Measurements from ENCODE around the gene TMPRSS13.
A peak's percentile ranks its signal among the peaks of the same experiment; 100 is the strongest.
"Not testable (repeated sequence)": the region's sequence is repeated elsewhere in the genome, so short reads cannot be mapped to it uniquely, and the experiment has no call there.

TMPRSS13 gene

DNA sequence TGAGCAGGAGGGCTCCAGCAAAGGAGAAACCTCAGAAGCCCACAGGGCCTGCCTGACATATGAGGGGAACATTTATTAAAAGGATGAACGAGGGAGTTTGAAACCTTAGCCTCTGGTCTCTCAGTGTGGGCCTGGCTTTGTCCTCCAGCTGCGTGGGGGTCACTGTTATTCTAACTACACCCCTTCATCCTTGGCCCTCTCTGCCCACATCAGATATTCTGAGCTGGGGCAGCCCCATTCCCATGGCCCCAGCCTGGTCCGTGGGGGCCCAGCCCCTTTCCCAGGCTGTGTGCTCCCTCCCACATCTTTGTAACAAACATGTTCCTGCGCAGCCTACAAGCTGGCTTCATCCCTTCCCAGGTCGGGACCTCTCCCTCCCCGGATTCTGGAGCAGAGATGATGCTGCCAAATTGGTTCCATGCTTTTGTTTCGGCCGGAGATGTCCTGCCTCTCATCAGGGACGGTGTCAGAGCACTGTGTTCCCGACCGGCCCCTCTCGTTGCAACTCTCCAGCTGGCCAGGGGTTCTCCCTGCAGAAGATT is 56.7 kb downstream of the TMPRSS13 start:
- peak; percentile 47 for DNase-seq (ENCODE audit: low spot score)

DNA sequence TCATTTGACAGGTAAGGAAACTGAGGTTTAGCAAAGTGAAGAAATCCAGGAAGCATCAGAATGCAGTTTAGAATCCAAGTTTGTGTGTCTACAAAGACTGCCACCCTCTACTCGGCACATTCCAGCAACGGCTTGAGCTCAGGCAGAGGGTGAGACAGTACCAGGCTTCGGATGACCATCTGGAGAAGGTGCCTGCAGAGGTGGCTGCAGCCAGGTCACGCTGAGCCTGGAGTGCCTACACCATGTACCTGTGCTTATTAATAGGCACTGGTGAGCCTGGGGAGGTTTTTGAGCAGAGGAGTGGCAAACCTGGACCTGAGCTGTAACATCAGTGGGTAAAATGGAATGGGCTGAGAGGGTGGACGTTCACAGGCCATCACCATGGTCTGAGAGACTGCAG is 57.4 kb downstream of the TMPRSS13 start:
- peak; percentile 40 for DNase-seq (ENCODE audit: low spot score)

- DNase-seq (ENCODE audit: low spot score), result no peak
Observed at GRCh38 chr11:117871160-117871559, 58.0 kb downstream of the TMPRSS13 start.

- peak; percentile 66 for DNase-seq (ENCODE audit: low spot score)
Observed at GRCh38 chr11:117870103-117870952, 58.9 kb downstream of the TMPRSS13 start.

- peak; percentile 40 for DNase-seq (ENCODE audit: low spot score)
Observed at GRCh38 chr11:117869604-117870003, 59.6 kb downstream of the TMPRSS13 start.

GRCh38 chr11:117868815-117869561 is 60.2 kb downstream of the TMPRSS13 start:
- DNase-seq (ENCODE audit: low spot score), result peak; percentile 51

DNA sequence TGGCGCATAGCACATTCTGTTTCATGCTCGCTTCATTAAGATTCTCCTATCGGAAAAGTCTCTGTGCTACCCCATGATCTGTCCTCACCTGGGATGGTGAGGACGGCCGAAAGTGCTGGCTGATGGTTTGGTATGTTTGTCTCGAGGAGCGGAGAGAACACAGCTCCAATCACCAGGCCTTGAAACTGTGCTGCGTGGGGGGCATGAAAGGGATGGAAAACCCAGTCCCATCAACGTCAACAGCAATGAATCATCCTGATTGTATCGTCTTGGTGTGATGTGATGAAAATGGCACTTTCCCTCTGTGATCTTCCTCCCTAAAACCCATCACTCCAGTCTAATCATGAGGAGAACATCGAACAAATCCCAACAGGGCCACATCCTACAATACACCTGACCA is 61.1 kb downstream of the TMPRSS13 start:
- DNase-seq (ENCODE audit: low spot score), result no peak

GRCh38 chr11:117866526-117866925 is 62.7 kb downstream of the TMPRSS13 start:
- peak; percentile 52 for DNase-seq (ENCODE audit: low spot score)

GRCh38 chr11:117865546-117865945 is 63.7 kb downstream of the TMPRSS13 start:
- DNase-seq (ENCODE audit: low spot score), result not testable (repeated sequence)

- no peak for DNase-seq (ENCODE audit: low spot score)
Observed at GRCh38 chr11:117863383-117863782, 65.8 kb downstream of the TMPRSS13 start.

GRCh38 chr11:117862753-117863152 is 66.4 kb downstream of the TMPRSS13 start:
- peak; percentile 37 for DNase-seq (ENCODE audit: low spot score)

DNA sequence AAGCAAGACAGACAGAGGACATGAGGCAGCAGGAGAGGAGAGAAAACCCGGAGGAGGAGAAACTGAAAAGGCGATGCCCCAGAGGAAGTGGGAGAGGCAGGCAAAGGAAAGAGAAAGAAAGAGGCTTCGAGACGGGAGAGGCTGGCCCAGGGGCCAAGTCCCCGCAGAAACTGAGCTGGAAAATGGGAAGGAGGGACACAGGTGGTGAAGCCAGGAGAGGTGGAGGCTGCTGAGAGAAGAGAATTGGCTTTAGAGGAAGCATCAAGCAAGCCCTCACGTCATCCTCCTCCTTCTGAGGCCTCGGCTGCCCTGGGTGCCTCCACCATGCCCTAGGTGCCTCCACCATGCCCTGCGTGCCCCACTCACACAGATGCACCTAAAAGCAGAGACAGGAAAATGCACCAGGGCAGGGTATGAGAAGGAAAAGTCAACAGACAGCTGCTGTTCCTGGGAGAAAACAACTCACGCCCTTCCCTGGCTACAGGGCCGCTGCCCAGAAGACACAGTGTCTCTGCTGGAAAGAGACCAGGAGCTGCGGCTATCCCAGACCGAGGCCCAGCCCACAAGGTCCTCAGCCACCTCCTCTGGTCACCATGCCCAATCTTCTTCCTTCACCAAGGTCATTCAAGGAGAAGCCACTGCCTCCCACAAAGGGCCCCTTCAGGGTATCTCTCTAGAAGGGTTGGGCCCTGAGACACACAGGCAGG is 67.0 kb downstream of the TMPRSS13 start:
- DNase-seq (ENCODE audit: low spot score), result peak; percentile 63

DNA sequence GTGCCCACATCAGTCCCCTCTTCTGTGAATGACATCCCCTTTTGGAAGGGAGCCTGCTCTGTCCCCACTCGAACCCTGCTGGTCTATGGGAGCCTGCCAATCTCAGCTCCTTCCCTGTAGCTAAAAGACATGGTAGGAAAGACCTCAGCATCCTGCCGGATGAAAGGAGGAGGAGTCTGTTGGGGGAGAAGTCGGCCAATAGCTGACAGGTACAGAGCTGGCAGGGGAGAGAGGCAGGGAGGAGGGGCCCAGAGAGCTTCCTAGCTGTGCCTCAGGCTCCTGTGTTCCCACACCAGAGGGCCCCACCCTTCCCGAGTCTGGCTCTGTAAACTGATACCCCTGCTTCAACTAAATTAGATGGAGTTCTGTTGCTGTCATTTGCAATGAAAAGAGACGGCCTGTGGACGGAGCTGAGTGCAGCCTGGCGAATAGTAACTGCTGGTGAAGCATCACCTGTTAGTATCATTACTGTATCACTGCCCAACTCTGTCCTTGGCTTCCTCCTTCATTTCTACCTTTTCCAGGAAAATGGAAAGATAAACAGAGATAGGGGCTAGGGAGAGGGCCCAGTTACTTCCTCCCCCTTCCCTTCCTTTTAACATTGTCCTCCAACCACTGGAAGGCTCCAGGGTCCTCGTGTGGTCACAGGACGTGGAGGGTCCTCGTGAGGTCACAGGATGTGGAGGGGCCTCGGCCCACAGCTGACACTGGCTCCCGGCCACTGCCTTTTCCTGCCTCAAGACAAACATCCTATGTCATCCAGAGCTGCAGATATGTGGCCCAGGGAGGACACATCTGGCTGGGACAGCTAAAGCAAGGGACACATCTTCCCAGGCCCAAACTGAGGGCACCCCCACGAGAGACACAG is 67.8 kb downstream of the TMPRSS13 start:
- DNase-seq (ENCODE audit: low spot score), result peak; percentile 71

DNA sequence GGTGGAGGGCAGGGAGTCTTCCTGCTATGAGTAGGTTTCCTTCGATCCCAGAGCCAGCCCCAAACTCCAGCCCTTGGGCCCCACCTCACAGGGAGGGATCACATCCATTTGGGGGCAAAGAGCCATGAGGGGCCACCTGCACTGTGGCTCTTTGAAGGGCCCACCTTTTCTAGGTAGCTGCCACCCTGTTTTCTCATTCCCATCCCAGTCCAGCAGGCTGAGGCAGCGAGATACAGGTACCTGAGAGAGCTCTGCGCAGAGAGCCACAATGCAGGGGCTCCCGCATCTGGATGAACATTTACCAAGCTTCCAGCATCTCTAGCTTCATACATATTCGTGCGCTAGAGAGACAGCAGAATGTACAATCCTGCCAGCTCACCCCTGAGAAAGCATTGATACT is 69.1 kb downstream of the TMPRSS13 start:
- DNase-seq (ENCODE audit: low spot score), result peak; percentile 51

DNA sequence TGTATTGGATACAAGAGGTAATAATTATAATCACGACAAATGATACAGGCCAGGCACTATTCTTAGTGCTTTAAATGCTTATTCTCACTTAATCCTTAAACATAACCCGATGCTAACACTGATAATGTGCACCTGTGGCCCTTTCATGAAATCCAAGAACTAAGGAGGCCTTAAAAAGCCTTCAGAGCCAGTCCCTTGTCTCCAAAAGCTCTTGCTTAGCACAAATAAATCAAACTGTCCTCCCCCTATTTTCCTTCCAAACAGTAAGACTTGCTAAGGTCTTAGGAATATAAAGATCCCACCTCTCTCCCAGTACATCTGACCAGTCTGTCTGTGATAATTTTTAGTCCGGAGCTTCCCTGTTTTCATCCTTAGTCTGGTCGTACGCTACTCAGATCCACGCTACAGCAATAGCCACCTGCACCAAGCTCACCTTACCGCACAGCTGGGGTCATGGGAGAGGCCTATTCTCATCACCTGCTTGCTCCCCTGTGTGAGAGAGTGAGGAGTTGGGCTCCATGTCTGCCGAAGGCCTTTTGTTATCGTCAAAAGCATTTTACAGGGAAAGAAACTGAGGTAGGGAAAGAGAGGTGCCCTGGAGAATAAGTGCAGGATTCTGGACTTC is 69.6 kb downstream of the TMPRSS13 start:
- DNase-seq (ENCODE audit: low spot score), result peak; percentile 25

DNA sequence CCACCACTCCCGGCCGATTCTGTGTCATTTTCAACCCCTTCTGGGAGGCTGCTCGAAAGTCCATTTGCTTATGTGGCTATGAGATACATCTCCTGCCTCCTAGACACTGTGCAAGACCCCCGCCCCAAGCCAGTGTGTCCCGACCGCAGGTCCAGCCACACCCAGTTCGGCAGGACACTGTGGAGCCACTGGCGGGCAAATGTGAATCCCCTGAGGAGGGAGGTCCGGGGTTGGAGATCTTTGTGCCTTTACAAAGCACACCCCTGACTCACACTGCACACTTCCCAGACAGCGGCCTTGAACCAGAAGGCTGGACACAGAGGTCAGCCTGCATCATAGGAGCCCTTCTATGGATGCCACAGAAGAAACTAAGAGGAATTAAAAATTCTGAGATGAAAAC is 70.1 kb downstream of the TMPRSS13 start:
- peak; percentile 54 for DNase-seq (ENCODE audit: low spot score)

GRCh38 chr11:117857734-117858414 is 71.3 kb downstream of the TMPRSS13 start:
- DNase-seq (ENCODE audit: low spot score), result peak; percentile 61

DNA sequence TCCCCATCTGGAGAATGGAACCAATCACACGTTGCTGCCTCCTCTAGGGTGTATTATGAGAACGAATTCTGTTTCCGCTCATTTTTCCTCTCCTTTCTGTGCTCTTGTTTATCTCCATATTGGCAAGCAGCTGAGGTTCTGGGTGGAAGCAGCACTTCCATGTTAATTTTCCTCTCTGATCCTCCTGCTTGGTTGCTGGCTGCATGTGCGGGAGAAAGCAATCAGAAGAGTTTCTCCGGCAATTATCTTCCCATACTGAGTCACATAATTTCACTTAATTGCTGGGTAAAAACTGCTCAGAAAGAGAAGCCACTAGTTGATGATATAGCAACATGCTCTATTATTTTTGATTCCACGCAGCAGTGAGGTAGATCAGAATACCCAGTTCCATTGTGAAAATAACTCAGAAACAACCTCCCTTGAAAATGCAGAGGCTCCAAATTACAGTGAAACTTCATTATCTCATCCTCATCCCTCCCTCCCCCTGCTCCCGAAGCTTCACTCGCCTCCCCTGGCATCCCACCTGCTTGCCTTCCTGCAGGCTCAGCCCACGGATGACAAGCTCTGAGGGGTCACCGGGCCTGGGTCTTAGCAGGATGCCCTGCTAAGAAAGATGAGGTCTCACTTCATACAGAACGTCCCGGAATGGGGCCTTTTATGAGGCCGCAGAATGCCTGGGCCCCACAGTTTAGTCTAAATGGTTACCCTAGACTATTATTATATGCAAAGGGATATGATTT is 73.1 kb downstream of the TMPRSS13 start:
- DNase-seq (ENCODE audit: low spot score), result peak; percentile 52

- DNase-seq (ENCODE audit: low spot score), result peak; percentile 50
Observed at GRCh38 chr11:117855186-117855845, 73.9 kb downstream of the TMPRSS13 start.
